ENCODE data around the gene LAMA5.

DNA sequence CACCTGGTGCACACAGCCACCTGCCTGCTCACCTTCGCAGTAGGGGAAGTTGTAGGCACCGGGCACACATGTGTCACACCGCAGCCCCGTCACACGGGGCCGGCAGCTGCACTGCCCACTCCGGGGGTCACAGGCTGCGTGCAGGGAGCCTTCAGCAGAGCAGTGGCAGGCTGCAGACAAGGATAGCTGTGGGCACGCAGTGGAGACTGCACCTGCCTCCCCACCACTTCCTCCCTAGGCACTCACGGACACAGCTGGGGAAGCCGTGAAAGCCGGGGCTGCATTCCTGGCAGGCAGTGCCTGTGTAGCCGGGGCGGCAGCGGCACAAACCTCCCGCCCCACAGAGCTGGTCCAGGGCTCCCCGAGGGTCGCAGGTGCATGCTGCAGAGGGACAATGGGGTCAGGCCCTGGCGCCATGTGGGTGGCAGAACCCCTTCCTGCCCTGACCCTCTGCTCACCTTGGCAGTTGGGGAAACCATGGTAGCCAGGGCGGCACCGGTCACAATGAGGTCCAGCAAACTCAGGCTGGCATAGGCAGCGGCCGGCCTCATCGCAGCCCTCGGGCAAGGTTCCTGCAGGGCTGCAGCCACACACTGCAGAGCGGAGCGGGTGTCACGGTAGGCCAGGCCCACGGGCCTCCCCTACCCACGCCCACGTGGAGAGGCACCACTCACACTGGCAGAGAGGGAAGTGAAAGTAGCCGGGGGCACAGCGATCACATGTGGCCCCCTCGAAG, 29.4 kb downstream of the LAMA5 start:
- TF ChIP-seq, protein P1, sequence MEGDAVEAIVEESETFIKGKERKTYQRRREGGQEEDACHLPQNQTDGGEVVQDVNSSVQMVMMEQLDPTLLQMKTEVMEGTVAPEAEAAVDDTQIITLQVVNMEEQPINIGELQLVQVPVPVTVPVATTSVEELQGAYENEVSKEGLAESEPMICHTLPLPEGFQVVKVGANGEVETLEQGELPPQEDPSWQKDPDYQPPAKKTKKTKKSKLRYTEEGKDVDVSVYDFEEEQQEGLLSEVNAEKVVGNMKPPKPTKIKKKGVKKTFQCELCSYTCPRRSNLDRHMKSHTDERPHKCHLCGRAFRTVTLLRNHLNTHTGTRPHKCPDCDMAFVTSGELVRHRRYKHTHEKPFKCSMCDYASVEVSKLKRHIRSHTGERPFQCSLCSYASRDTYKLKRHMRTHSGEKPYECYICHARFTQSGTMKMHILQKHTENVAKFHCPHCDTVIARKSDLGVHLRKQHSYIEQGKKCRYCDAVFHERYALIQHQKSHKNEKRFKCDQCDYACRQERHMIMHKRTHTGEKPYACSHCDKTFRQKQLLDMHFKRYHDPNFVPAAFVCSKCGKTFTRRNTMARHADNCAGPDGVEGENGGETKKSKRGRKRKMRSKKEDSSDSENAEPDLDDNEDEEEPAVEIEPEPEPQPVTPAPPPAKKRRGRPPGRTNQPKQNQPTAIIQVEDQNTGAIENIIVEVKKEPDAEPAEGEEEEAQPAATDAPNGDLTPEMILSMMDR (IDR thresholded peaks at IDR 0.05; ENCODE audit: control extremely low read depth in 1 of 3, insufficient read depth in 1 of 3, low read depth in 1 of 3, low read length in 3 of 3) = no peak
- TF ChIP-seq CHD2 (IDR thresholded peaks at IDR 0.05; ENCODE audit: low read length) (no peak), EZH2 (IDR thresholded peaks at IDR 0.05; ENCODE audit: low read depth, low read length, severe bottlenecking) (no peak), EGR1 (IDR thresholded peaks at IDR 0.05; ENCODE audit: borderline replicate concordance, low read depth, low read length) (no peak), RFX5 (IDR thresholded peaks at IDR 0.05; ENCODE audit: borderline replicate concordance, low read depth, low read length) (no peak)

Data from H1 (cell line).